ENCODE measurements around the gene CTNND2. TPM values are rescaled to one million over a fixed set of nuclear protein-coding genes. Genes with fewer than 3 reads are reported as not detected.

The CTNND2 gene
- total RNA-seq, 1 donor, result 1.9 TPM

DNA sequence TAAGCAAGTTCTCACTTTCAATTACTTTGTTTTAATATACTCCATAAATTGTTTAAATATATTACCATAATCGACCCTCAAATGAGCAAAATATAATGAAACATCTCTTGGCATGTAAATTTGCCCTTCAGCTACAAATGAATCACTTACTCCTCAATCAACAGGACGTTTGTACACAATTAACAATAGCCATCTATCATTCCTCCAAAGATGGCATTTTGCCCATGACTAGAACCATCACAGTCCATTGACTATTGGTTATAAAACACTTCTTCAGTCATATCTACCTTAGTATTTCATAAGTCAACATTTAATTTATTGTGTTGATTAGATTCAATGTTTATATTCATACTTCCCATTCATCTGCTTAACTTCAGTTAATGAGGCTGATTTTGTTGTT lies 127.2 kb downstream of the CTNND2 start:
- TF ChIP-seq, protein P1, sequence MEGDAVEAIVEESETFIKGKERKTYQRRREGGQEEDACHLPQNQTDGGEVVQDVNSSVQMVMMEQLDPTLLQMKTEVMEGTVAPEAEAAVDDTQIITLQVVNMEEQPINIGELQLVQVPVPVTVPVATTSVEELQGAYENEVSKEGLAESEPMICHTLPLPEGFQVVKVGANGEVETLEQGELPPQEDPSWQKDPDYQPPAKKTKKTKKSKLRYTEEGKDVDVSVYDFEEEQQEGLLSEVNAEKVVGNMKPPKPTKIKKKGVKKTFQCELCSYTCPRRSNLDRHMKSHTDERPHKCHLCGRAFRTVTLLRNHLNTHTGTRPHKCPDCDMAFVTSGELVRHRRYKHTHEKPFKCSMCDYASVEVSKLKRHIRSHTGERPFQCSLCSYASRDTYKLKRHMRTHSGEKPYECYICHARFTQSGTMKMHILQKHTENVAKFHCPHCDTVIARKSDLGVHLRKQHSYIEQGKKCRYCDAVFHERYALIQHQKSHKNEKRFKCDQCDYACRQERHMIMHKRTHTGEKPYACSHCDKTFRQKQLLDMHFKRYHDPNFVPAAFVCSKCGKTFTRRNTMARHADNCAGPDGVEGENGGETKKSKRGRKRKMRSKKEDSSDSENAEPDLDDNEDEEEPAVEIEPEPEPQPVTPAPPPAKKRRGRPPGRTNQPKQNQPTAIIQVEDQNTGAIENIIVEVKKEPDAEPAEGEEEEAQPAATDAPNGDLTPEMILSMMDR (IDR thresholded peaks at IDR 0.05; ENCODE audit: insufficient read depth, low read length), result no peak

DNA sequence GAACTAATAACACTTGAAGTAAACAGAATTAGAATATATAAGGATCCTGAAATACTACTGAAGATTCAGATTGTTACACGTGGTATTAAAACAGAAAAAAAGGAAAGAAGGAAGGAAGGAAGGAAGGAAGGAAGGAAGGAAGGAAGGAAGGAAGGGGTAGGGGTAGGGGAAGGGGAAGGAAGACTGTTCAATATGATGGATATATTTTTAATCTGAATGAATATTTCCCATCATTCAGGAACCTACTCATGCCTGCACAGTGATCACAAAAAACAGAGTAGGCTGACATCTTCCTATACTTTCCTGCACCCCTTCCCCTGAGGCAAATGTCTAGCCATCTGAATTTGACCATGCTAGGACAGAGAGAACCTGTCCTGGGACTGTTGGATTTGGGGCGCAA lies 133.9 kb downstream of the CTNND2 start:
- no peak overlapping the region for H3K4me3 ChIP-seq (ENCODE audit: low read depth, low read length)
- DNase-seq (ENCODE audit: low read depth), result no peak
- TF ChIP-seq, protein P1 (IDR thresholded peaks at IDR 0.05; ENCODE audit: insufficient read depth, low read length), result no peak

More for the DNA sequence above, 127.2 kb downstream of the CTNND2 start:
- DNase-seq (ENCODE audit: low read depth), result no peak
- no peak overlapping the region for H3K4me3 ChIP-seq (ENCODE audit: low read depth, low read length)

DNA sequence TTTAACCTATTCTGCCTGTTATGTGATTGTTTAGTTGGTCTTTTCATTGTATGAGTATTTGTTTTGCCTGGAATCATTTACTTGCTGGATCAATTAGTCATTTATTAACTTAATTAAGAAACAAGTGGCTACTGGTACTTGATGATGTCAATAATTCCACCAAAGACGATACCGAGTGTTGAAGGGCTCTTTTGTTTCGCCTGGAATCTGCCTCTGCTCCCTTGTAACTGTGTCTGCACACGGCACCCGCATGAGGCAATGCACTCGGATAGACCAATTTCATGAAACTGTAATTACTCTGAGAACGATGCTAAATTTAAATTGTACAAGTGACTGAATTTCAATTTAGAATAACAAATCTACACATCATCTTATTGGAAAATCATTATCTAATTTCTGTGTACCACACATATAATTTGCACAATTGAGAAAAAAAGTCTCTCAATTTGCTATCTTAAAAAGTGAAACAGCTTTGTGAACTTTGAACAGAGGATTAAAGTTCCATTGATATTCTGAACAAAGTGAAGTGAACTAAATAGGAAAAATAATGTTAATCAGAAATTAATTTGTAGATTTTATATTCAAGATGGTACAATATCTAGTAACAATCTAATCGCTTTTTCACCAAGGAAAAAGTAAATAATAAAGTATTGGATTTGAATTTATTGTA lies 143.2 kb downstream of the CTNND2 start:
- TF ChIP-seq, protein P1 (IDR thresholded peaks at IDR 0.05; ENCODE audit: insufficient read depth, low read length), result no peak
- no peak overlapping the region for H3K4me3 ChIP-seq (ENCODE audit: low read depth, low read length)
- no peak for DNase-seq (ENCODE audit: low read depth)

DNA sequence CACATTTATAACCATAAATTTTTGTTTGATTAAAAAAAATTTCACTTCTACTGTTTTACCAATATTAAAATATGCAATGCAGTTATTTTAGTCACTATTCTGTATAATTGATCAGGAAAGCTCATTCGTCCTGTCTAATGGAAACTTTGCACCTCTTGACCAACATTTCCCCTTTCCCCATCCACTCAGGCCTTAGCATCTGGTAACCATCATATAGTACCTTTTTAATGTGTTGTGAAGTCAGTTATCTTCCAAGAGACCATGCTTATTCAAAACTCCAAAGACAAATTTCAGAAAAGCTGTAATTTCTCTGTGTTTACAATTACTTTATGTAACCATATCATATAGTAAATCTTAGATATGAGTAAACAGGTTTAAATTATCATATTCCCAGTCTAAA lies 145.9 kb downstream of the CTNND2 start:
- TF ChIP-seq, protein P1 (IDR thresholded peaks at IDR 0.05; ENCODE audit: insufficient read depth, low read length), result no peak
- DNase-seq (ENCODE audit: low read depth), result no peak
- no peak overlapping the region for H3K4me3 ChIP-seq (ENCODE audit: low read depth, low read length)

DNA sequence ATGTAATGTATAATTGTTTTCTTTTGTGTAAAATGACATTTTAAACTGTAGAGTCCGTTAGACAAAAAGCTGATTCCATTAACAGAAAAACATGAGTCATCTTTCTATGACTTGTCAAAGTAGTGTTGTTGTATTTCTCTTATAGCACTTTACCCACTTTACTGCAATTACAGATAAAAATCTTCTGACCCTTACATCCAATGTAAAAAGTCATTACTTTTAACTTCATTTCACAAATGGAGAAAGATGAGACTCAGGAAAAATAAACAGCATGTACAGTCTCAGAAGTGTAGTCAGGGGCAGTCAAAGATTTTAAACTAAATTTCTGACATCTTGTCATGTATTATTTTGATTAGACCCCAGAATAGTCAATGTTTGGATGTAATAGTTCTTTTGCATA lies 146.6 kb downstream of the CTNND2 start:
- no peak overlapping the region for H3K4me3 ChIP-seq (ENCODE audit: low read depth, low read length)
- TF ChIP-seq, protein P1 (IDR thresholded peaks at IDR 0.05; ENCODE audit: insufficient read depth, low read length), result no peak
- no peak for DNase-seq (ENCODE audit: low read depth)

DNA sequence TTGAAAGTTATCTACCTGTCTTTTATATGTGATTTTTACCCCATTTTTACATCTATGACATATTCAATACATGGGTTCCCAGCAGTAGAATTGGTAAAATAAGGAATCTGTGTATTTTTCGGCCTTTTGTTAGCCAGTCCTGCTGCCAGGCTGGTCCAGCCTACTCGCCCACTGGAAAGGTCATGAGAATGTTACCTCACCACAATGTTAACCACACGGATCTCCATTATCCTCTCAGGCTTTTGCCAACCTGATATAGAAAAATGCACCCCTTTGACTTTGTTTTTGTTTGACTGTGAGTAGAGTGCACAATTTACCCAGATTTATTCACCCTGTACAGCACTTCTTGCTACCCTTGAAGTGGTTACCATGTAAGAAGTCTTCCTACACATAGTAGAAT lies 167.2 kb downstream of the CTNND2 start:
- TF ChIP-seq, protein P1 (IDR thresholded peaks at IDR 0.05; ENCODE audit: insufficient read depth, low read length), result no peak
- no peak overlapping the region for H3K4me3 ChIP-seq (ENCODE audit: low read depth, low read length)
- no peak for DNase-seq (ENCODE audit: low read depth)

DNA sequence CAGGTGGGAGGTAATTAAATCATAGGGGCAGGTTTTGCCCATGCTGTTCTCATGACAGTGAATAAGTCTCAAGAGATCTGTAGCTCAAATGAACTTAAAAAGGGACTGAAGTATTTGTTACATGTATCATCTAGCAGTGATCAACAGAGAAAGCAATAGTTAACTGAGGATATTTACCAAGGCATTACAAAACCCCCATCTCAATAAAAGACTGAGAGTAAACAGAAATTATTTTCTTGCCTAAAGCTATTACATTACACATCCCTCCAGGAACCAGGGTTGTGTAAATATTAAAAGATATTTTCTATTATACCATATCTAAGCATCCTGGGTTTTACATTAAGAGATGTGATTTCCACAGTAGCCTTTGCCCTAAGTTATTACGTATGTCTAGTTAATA lies 169.9 kb downstream of the CTNND2 start:
- no peak overlapping the region for H3K4me3 ChIP-seq (ENCODE audit: low read depth, low read length)
- no peak for DNase-seq (ENCODE audit: low read depth)
- TF ChIP-seq, protein P1 (IDR thresholded peaks at IDR 0.05; ENCODE audit: insufficient read depth, low read length), result no peak
